NCI-H226 (cell line): Measurements from ENCODE around the gene IQCK.

Experiments
- DNase-seq: peaks from one replicate; pipeline ENCODE4 v3.0.0-alpha.2; 2015

The IQCK gene

DNA sequence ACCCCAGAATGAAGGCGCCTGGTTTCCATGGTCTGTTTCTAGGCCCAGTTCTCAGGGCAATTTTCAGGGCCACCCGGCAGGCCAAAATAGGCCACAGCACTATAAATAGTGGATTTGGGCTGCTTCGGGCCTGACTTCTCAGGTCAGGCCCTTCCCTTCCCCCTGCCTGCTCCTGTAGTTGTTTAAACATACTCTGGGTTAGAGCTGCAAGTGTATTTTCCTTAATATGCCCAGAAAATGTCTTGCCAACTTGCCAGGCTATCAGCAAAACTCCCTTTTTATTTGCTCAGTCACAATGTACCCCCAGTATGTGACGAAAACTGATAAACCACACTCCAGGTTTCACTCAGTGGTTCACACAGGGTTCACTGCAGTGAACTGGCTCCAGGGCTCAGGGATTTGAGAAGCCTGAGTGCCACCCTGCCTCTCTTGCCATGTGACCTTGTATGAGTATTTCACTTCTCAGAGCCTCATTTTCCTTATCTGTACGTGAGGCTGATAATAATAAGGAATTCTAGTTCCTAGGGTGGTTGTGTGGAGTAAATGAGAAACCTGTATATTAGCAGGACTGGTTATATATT is 90.1 kb downstream of the IQCK start:
- peak; percentile 88 for DNase-seq

DNA sequence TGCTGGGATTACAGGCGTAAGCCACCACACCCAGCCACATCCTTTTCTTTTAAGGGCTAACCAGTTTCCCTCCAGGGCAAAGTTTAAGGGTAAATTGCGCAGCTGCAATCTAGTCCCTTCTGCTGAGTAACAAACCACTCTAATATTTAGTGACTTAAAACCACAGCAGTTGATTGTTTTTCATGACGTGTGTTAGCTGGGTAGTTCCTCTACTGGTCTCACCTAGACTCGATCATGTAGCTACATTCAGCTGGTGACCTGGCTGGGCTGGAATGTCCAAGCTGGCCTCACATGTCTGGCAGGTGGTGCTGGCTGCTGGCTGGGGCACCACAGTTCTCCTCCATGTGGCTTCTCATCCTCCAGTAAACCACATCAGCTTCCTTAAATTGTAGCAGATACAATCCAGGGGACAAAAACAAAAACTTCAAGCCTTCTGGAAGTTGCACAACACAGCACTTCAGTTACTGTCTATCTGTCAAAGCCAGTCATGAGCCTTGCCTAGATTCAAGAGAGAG is 91.1 kb downstream of the IQCK start:
- DNase-seq, result peak; percentile 39

DNA sequence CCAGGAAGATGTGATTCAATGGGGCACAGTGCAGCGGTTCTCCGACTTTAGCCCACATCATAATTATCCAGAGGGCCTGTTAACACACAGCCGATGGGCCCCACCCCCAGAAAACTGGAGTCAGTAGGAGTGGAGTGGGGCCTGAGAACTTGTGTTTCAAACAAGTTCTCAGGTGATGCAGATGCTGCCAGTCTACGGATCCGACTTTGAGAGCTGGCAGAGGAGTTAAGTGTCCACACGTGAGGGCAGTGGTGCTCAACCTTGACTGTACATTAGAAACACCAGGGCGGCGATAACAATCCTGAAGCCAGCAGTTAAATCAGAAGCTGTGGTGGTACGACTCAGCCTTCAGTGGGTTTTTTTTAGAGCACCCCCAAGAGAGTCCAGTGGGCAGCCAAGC is 91.6 kb downstream of the IQCK start:
- no peak for DNase-seq

DNA sequence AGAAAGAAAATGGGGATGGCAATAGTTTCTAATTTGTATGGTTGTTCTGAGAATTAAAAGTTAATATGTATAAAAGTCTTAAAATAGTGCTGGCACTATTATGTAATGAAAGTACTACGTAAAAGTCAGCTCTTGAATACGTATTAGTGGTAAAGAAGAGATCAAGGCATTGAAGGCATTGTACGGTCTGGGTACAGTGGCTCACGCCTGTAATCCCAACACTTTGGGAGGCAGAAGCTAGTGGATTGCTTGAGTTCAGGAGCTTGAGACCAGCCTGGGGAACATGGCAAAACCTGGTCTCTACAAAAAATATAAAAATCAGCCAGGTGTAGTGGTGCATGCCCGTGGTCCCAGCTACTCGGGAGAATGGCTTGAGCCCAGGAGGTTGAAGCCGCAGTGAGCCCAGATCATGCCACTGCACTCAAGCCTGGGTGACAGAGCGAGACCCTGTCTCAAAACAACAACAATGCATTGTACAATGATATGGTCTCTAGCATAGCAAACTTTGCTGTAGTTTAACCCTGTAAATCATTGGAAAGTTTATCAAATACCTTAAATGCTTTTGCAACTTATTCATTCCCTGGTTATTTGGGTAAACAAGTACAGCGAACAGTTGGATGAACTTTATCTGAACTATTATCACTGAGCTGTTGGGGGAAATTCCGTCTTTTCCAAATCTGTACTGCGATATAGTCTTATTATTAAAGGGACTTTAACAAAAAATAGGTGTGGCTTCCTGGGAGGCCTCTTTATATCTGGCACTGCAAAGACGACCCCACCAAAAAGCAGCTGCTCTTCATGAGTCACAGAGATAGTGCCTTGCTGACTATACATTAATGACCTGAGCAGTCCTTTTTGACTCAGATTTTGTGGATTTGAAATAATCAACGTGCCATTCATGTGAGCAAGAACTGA is 93.0 kb downstream of the IQCK start:
- peak; percentile 96 for DNase-seq

DNA sequence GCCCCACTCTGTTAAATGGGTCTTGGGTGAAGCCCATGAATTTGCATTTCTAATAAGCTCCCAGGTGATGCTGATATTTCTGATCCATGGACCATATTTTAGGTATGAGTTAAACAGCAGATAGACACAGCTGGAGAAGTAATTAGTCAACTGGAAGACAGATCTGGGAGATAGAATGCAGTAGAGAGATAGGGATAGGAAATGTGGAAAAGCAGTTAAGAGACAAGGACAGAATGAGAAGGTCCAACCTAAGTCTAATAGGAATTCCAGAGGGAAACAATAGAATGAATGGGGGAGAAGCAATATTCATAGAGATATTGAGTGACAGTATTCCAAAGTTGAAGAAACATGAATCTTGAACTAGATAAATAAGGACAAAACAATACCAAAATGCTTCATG is 94.9 kb downstream of the IQCK start:
- DNase-seq, result no peak

DNA sequence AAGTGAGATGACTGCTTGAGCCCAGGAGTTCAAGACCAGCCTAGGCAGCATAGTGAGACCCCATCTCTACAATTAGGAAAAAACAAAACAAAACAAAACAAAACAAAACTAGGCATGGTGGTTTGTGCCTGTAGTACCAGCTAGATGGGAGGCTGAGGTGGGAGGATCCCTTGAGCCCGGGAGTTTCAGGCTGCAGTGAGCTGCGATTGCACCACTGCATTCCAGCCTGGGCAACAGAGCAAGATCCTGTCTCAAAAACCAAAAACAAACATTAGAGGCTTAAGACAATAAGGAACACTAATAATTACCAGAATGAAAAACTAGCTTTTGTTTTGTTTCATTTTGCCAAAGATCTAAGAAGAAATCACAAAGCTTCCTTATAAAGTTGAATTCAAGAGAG is 97.3 kb downstream of the IQCK start:
- no peak for DNase-seq

DNA sequence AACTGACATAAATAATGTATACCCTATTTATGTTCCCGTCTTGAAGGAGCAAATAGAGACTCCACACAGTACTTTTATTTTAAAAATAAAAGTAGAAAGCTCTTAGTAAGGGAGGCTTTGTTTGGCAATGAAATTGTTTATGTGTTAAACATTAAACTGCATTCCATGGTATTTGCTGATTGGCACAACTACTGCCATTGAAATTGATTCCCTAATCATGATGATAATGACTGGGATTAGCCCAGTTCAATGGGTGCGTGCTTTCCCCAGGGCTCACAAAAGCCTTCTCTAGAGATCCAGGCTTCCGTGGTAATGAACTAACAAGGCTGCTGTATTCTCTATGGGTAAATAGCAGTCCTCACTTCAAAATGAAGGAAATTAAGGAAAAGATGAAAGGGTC is 99.1 kb downstream of the IQCK start:
- DNase-seq, result no peak

DNA sequence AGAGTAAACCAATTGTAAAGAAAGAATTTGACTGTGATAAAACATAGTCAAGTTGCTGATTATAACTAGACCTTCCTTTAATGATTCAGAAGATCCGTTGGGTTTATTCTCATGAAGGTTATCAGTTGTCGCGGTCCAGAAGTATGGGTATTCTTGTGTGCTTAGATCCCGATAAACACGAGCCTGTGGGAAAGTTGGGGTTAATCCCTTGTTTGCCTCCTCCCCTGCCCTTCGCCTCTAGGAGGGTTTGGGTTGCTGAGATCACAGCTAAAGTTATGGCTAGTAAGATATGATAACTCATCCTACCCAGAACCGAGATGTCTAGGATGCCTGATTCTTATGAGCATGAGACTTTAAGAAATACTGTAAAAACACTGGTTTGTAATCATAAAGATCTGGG is 99.8 kb downstream of the IQCK start:
- no peak for DNase-seq

DNA sequence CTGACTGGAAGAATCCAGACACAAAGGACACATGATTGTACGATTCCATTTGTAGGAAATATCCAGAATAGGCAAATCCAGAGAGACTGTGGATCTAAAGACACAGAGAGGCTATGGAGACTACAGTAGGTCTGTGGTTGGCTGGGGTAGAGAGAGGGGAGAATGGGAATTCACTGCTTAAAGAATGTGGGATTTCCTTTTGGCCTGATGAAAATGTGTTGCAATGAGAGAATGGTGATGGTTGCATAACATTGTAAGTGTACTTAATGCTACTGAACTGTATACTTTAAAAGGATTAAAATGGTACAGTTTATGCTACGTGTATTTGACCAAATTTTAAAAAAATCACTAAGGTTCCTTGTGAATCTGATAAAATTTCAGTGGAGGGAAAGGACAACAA is 104.5 kb downstream of the IQCK start:
- DNase-seq, result peak; percentile 76

DNA sequence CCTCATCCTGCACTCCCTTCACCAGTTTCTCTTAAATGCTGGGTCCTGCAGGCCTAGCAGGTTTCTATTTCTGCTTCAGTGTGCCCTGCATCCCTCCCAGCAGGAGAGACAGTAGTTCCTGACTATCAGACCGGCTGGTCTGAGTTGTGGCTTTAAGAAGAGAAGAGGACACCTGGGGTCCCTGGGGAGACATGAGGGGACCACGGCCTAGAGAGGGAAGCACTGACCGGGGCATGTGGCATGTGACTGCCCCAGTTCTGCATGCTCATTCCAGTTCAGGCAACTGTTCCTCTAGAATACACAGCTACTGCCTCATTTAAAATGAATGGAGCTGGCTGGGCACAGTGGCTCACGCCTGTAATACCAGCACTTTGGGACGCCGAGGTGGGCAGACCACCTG is 105.3 kb downstream of the IQCK start:
- DNase-seq, result no peak

DNA sequence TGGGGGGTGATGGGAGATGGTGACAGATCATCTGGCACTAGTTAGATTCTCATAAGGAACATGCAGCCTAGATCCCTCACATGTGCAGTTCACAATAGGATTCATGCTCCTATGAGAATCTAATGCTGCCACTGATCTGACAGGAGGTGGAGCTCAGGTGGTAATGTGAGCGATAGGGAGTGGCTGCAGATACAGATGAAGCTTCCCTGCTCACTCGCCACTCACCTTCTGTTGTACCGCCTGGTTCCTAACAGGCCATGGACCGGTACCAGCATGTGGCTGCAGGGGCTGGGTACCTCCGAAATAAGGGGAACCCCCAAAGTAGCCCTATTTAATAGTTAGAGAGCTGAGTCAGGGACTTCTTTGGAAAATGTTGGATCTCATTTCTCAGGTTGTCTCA is 106.1 kb downstream of the IQCK start:
- peak; percentile 81 for DNase-seq

DNA sequence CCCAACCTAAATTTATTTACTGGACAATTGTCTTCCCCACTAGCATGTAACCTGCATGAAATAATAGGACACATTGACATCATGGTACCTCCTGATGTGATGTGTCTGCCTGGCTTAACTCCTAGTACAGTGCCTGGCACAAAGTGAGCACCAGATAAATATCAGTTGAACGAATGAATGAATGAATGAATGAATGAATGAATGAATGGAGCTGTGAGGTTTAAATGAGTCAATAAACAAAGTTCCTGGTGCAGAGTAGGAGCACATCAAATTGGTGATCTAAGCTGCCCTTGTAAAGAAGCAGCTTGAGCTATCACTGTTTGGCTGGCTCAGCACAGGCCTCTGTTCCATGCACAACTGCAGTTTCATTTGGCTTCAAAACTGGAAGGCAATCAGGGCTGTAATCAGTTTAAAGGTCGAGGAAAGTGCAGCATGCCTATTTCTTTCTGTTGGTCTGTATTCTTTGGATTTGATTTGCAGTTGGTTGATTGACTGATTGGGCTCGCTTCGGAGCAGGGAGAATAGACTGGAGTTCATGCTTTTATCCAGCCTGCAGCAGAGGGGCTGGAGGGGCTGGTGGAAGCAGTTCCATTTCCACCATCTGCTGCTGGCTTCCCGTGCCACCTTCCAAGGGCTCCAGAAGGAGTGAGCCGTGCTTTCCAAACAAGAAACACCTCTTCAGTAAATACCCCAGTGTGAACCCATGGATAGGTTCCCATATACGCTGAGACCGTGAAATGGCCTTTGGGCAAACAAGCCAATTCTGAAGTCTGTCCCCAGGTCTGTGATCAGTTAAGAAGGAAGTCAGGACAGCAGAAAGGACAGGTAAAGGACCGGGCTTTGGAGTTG is 112.0 kb downstream of the IQCK start:
- no peak for DNase-seq

DNA sequence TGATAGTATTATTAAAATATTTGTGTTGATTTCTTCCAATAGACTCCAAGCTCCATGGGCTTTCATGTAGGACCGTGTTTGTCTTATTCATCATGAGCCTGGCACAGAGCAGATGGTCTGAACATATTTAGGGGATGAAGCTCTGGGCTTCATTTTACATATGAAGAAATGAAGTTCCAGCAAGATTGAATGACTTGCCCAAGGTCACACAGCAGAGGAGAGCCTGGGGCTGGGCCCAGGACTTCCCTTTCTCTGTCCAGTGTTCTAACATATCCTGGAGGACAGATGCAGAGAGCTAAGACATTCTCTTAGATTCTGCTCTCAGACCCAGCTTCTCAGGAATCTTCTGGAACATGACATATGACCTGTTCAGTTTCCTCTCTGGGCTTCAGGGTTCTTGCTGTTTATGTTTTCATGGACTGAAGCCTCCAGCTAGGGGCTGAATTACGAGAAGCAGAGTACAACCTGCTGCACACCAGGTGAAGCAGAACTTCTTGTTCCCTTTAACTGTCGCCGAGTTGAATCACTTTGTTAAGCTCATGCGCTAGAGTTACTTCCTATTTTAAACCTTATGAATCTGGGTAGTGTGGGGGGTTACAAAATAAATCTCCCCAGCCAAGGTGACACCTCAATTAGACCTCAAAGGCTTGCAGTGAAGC is 113.0 kb downstream of the IQCK start:
- DNase-seq, result no peak

DNA sequence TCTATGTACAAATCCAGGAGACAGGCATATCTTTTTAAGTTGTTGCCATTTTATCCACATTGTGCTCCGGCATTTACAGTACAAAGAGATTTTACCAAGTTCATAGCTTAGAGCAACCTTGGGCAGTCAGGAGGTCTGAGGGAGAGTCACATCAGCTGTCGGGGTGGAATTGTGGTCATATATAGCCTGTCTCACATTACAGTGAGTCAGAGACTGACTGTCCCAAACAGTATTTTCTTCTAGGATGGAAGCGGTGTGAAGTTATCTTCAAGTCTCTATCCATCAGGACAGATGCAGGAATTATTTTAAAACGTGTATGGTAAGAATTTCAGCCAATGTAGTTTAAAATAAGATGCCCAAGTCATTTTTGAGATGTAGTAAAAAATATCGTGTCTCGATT is 113.6 kb downstream of the IQCK start:
- DNase-seq, result peak; percentile 40

DNA sequence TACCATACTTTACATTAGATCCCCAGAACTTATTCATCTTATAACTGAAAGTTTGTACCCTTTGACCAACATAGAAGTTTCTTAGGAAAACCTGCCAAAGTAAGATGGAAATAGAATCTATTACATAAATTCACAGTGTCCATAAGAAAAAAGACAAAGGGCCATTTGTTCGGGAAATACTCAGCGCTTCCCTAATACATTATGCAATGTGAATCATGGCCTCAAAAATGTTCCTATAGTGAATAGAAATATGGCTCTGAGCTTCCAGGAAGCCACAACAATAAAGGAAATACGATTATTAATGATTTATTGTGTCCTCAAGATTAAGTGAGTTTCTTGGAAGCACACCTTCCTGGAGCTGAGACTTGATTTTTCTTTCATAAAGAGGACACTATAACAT is 115.1 kb downstream of the IQCK start:
- no peak for DNase-seq

DNA sequence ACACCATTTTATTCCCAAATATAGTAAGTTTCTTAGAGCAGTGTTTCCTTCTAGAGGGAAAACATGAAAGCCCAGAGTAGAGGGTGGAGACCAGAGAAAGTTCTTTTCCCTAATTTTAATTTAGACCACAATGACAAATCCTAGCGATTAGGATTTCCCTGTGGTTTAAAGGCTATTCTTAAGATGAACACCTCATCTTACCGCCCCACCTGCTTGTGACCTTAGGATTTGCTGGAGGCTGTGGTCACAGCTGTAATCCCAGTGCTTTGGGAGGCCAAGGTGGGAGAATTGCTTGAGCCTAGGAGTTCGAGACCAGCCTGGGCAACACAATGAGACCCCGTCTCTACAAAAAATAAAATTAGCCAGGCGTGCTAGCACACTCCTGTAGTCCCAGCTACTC is 115.5 kb downstream of the IQCK start:
- no peak for DNase-seq

DNA sequence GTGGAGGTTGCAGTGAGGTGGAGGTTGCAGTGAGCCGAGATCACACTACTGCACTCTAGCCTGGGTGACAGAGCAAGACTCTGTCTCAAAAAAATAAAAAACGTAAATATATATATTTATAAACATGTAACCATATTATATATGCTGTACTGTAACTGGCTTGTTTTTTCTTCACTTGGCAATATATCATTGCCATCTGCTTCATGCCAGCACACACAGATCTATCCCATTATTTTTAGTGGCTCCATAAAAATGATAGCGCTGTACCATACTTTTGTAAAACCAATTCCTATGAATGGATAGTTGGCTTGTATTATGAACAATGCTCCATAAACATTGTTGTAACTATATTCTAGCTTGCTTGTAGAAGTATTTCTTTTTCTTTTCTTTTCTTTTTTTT is 117.1 kb downstream of the IQCK start:
- no peak for DNase-seq

DNA sequence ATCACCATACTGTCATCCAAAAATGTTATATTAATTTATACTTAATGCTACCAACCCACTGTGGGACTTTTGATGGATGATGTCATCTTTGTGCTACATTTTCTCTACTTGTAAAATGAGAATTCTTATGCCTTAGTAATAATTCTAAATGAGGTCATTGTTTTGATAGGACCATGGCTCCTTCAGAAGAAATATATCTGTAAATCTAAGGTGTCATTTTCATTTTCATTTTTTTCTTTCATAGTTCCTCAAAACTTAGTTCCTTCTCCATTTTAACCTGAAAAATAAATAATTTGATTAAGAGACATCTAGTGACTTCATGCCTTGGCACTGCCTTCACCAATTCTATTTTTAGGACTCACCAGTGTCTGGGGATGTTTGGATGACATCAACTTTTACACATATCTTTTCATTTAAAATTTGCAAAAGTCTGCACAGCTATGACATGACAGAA is 117.9 kb downstream of the IQCK start:
- no peak for DNase-seq

DNA sequence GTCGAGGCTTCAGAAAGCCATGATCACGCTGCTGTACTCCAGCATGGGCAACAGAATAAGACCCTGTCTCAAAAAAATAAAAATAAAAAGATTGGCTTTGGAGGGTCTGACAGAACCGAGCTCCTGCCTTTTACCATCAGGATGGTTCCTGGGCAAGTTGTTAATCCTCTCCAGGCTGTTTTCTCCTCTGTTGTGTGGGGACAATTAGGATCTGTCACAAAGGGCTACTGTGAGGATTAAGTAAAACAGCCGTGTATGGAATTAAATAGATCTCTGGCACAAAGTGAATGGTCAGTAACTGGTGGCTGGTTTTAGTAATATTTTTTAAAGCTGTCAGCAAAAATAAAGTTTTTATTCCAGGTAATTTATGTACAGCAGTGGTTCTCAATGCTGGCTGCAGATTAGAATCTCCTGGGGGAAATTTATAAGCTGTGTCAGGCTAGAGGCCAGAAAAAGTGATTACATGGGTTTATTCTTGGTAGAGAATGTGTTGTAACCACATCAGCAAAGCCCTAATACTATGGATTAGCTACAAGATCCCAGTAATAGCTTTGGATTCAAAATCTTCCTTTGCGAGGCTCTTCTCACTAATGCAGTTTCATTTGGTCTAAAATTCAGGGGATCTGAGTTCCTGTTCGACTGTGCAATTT is 119.4 kb downstream of the IQCK start:
- DNase-seq, result no peak

DNA sequence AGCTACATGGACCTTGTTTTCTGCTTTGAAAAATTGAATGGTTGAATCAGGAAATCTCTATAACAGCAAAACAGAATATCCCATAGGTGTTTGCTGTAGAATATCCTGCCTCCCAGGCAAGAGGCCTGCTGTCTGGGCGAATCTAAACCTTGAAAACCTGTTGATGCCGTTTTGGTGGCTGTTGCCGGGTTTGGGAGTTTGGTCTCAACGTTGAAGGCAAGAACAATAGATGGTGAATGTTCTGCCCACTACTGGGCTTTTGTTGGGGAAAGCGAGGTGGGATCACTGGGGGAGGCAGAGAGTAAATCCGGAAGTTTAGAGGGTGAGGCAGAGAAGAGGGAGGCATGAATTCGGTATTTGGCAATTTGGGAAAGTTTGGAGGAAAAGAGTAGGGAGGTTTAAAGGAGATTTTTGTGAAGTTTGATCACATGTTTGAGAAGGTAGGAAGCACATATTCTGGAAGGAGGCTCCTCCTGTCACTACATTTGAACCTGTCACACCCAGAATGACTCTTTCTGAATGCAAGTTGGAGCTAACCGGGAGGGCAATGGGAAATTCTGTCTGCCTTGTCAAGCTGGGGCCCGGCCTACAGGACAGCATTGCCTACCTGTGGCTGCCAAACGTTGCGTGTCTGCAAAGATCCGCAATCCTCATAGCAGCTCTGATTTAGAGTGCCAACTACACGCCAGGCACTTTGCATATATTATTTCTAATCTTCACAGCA is 120.1 kb downstream of the IQCK start:
- no peak for DNase-seq

DNA sequence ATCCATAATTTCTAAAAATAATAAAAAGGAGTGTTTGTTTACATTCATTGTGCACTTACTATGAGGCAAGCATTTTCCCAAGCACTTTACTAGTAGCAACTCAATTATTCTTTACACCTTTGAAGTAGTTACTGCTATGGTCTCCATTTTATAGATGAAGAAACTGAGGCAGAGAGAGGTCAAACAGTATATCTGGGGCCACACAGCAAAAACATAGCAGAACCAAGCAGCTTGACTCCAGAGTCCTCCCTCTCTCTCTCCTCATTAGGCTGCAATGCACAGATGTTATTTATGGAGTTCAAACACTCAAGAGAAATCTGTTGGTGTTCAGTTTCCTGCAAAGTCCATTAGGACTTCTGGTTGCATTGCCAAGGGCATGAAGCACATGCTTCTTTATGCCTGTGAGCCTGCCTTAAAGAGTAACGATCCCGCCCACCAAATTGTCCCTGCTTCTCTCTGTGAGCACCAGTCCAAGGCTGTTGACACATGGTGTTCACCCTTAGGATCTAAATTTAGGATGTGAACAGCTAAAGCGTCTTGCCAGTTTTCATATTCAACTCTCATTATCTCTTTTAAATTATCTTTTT is 122.5 kb downstream of the IQCK start:
- no peak for DNase-seq
